ENCODE measurements around the gene SERTAD3.
A peak's percentile ranks its signal among the peaks of the same experiment; 100 is the strongest.
"Not testable (repeated sequence)": the region's sequence is repeated elsewhere in the genome, so short reads cannot be mapped to it uniquely, and the experiment has no call there.

The SERTAD3 gene, protein sequence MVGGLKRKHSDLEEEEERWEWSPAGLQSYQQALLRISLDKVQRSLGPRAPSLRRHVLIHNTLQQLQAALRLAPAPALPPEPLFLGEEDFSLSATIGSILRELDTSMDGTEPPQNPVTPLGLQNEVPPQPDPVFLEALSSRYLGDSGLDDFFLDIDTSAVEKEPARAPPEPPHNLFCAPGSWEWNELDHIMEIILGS

DNA sequence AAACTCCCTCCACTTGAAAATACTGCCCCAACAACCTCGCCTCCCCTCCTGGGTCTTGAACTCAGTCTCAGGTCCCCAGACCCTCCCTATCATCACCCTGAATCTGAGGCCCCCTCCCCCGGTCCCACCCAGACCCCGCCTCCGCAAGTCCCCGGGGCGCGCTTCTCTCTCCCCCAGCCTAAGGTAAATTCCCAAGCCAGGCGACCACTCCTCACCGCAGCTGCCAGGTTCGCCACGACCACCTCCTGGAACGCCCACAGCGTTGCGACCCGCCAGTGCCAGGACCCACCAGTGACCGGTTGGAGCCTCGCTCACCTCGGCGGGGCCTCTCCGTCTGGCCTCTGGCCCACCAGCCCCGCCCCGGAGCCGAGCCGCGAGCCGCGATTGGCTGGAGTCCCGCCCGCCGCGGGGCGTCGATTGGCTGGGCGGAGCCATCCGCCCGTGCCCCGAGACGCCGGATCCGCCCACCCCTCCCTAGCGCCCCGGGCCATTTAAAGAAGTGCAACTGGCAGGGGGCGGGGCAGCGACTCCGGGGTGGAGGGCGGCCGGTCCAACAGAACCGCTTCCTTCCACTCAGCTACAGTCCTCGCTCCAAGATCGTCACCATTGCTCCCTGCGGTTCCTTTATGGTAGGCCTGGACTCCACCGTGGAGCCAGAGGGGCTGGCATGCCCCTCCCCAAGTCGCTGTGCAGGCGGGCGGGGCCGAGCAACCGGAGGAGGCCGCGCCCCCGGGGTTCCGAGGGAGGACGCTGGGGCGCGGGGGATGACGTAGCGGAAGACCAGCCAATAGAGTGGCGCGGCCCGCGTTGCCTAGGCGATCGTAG, at the start of gene SERTAD3:
Gene SERTAD3, minus strand, starts transcription at position 336 of the 825 bp plus-strand sequence. CDS start 2,255 bp downstream, outside the sequence.
- peak; percentile 82 to 99 (median 96) for DNase-seq

DNA sequence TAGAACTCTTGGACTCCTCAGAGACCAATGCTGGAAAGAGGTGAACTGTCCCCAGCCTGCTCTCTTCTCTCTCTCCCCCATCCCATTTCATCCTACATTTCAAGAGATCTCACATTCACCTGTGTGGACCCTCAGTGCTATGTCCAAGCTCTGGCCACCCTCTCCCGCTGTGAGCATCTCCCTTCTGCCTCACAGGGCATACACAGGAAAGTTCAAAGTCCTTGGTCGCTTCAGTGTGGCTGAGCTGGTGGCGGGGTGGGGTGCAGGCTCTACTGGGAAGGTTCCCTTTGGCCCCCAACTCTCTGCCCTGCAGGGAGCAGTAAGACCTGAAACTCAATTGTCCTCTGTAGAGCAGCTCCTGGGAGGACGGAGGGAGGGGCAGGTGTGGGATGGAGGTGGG, 49.6 kb upstream of the SERTAD3 start:
- no peak for DNase-seq

DNA sequence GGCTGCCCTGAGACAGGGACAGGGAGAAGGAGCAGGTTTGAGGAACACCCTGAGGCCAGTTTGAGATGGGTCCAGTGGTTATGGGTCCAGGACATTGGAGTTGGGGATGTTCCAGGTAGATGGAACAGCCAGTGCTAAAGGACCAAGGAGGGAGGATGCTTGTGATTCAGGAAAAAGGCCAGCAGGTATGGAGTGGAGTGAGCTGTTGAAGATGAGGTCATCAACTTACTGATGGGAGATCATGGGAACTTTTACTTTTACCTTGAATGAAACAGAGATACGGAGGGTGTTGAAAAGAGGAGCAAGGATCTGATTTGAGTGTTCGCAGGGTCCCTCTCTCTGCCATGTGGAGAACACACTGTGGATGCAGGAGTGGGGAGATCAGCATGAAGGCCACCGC, 48.1 kb upstream of the SERTAD3 start:
- DNase-seq, result no peak

DNA sequence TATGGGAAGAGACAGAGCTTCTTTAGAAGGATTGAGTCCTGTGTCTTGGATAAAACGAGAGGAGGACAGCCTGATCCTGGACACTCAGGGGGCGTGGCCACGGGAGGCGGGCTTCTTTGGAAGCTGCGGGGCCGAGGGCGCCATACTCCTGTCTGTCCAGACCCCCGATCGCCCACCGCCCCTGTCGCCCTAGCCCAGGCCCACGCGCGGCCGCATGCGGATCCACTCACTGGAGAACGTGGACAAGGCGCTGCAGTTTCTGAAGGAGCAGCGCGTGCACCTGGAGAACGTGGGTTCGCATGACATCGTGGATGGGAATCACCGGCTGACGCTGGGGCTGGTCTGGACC, 45.7 kb upstream of the SERTAD3 start:
- no peak for DNase-seq

DNA sequence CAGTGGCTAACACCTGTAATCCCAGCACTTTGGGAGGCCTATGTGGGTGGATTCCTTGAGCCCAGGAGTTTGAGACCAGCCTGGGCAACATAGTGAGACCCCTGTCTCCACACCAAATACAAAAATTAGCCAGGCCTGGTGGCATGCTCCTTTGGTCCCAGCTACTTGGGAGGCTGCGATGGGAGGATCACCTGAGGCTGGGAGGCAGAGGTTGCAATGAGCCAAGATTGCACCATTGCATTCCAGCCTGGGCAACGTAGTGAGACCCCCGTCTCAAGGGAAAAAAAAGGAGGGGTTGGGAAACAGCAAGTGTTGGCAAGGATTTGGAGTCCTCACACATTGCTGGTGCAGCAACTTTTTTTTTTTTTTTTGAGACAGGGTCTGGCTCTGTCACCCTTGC, 41.9 kb upstream of the SERTAD3 start:
- no peak for DNase-seq

DNA sequence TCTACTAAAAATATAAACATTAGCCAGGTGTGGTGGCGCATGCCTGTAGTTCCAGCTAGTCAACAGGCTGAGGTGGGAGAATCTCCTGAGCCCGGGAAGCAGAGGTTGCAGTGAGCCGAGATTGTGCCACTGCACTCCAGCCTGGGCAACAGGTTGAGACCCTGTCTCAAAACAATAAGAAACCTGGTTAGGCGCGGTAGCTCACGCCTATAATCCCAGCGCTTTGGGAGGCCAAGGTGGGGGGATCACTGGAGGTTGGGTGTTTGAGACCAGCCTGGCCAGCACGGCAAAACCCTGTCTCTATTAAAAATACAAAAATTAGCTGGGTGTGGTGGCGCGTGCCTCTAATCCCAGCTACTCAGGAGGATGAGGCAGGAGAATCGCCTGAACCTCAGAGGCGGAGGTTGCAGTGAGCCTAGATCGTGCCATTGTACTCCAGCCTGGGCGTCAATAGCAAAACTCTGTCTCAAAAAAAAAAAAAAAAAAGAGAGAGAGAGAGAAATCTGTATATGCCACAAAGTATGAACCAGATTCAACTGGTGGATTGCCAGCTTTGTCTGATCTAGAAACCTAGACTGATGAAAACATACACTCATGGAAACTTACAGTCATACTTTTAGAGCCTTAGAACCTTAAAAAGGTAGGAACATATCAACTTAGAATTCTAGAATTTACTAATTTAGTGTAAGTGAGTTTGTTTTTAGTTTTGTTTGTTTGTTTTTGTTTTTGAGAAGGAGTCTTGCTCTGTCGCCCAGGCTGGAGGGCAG, 31.9 kb upstream of the SERTAD3 start:
- DNase-seq, result not testable (repeated sequence)

DNA sequence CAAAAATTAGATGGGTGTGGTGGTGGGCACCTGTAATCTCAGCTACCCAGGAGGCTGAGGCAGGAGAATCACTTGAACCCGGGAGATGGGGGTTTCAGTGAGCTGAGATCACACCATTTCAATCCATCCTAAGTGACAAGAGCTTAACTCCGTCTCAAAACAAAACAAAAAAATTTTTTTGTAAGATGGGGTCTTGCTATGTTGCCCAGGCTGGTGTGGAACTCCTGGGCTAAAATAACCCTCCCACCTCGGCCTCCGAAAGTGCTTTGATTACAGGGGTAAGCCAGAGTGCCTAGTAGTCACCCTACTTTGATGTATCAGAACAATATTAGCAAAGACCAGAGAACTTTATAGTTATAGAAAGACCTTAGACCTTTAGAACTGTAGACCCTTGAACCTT, 30.6 kb upstream of the SERTAD3 start:
- no peak for DNase-seq

DNA sequence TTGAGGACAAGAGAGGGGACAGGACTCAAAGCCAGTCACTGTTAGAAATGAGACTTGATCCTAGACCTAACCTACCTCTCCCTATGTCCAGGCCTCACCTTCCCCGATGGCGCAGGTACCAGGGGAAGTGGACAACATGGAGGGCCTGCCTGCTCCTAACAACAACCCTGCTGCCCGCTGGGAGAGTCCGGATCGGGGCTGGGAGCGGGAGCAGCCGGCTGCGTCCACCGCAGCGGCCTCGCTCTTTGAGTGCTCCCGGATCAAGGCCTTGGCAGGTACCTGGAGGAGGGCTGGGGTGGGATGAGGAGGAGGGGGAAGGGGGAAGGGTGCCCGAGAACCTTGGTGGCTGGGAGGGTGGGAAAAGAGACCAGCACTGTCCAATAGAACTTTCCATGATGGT, 28.4 kb upstream of the SERTAD3 start:
- DNase-seq, result no peak

DNA sequence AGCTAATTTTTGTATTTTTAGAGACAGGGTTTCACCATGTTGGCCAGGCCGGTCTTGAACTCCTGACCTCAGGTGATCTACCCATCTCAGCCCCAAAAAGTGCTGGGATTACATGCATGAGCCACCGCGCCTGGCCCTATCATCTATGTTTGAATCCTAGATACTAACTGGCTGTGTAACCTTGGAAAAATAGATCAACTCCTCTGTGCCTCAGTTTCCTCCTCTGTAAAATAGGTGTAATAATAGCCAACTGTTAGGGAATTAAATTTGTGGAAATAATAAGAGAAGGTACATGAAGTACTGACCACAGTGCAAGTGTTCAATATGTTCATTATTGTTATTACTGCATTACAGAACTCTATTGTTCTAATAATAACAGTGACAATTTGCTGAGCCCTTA, 27.0 kb upstream of the SERTAD3 start:
- no peak for DNase-seq

DNA sequence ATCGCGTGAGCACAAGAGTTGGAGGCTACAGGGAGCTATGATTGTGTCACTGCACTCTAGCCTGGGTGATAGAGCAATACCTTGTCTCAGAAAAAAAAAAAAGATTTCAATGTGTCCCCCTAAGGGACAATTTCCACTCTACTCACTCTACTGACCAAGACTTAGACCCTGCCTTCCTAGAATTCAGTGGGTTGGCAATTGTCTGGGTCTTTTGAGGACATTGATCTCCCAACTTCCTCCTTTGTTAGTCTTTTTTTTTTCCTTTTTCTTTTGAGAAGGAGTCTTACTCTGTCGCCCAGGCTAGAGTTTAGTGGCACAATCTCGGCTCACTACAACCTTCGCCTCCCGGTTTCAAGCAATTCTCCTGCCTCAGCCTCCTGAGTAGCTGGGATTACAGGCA, 24.9 kb upstream of the SERTAD3 start:
- DNase-seq, result no peak

DNA sequence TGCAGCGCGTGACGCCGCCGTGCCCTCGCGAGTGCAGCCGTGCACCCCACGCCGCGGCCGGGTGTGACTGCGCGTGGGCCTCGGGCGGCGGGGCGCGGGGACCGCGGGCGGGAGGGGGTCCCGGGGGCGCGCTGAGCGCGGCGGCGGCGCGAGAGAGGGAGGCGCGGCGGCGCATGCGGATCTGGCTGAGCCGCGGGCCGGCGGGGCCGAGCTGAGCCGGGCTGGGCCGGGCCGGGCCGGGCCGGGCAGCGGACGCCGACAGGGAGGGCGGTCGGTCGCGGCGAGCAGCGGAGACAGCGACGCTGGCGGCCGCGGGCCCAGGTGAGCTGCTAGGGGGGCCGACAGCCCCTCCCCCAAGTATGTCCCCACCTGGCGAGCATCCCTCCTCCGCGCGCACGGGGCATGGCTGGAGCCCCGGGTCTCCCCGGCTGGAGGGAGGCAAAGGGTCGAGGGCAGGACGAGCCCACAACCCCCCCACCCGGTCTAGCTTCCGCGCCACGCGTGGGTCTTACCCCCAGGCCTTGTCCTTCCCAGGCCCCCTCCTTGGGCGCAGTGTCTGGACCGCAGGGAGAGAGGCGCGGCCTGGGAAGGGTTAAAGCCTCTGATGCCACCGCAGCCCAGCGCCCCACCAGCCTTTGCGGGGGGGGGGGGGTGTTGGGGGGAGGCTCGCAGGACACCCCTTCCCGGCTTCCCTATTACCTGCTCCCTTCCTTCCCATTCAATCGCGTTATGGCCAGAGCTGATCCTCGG, 23.0 kb upstream of the SERTAD3 start, which contains the start of gene SPTBN4:
Gene SPTBN4, plus strand, starts transcription at position 17 of the 750 bp plus-strand sequence. CDS start 5,621 bp downstream, outside the sequence.
- peak in 11 of 56 donors; percentile 8 to 59 (median 30) for DNase-seq

DNA sequence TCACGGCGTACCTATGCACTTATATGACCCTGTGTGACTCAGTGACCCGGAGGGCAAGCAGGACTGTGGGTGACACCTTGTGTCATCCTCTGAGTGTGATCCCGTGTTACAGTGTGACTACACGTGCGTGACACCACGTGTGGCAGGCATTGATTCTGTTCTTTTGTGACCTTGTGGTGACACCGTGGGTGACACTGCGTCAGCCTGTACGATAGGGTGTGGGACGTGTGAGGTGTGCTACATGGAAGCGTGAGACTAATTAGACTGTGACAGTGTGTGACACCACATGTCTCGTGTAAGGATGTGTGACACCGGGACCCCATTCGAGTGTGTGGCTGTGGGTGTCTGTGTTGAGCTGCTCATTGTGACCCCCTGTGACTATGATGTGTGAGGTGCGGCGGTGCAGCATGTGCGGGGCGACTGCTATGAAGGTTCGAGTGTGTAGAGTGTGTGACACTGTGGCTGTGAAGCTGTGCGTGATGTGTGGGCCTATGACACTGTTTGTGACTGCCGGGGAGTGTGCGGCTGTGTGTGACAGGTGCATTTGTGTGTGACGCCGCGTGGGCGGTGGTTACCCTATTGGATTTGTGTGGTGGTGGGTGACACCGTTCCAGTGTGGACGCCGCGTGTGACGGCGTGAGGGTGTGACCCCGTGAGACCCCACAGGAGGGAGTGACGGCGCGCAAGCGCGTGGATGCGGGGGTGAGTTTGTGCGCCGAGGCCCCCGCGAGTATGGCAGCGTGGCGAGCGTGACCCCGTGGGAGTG, 22.3 kb upstream of the SERTAD3 start:
- peak in 36 of 56 donors; percentile 17 to 75 (median 45) for DNase-seq

DNA sequence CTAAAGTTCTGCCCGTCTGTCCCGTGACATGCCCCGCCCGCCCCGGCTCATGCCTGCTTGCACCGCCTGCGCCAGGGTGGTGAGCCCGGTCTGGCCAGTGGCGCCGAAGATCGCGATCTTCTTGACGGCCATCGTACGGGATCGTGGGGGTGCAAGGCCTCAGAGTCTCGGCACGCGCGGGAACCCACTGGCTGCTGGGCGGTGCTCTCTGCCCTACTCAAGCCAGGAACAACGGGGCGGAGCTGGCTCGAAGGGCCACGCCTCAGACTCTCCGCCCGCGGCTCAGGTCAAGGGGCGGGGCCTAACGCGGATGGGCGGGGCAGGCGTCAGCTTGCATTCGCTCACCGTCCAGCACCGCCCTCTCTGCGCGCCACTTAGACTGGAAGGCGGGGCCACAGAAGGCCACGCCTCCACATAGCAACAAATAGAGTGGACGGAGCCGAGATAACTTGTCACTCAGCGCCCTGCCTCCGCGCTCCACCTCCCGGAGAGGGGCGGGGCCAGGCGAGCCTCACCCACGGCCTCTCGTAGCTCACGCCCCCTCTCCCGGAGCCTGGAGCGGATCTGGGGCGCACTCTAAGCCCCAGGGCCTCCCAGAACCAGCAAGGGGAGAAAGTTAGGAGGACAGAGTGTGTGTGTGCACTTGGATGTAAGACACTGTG, 21.6 kb upstream of the SERTAD3 start, which contains the start of gene BLVRB:
Gene BLVRB, minus strand, starts transcription at position 189 of the 662 bp plus-strand sequence. Its CDS starts 57 bp downstream, at position 132.
- peak; percentile 81 to 100 (median 98) for DNase-seq

DNA sequence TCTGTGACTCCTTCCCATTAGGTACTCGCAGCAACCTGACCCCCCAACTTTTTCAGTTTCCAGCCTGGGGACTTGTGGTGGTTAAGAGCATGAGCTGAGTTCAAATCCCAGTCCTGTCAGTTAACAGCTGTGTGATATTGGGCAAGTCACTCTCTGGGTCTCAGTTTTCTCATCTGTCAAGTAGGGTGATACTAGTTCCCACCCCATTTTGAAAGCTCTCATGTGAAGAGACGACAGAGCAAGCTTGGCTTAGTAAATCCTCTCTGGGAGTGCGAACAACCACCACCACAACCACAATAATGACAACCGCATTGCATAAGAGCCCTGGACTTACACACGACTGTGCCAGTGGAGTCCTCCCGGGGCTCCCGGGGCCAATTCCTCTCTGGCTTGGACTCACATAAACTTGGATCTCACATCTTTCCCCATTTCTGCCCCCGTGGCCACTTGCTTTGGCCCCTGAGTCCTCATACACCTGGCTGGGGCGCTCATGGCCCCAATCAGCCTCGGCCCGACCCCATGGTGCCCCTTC, 21.0 kb upstream of the SERTAD3 start:
- DNase-seq, result peak in 2 of 56 donors; percentile 41 to 56

DNA sequence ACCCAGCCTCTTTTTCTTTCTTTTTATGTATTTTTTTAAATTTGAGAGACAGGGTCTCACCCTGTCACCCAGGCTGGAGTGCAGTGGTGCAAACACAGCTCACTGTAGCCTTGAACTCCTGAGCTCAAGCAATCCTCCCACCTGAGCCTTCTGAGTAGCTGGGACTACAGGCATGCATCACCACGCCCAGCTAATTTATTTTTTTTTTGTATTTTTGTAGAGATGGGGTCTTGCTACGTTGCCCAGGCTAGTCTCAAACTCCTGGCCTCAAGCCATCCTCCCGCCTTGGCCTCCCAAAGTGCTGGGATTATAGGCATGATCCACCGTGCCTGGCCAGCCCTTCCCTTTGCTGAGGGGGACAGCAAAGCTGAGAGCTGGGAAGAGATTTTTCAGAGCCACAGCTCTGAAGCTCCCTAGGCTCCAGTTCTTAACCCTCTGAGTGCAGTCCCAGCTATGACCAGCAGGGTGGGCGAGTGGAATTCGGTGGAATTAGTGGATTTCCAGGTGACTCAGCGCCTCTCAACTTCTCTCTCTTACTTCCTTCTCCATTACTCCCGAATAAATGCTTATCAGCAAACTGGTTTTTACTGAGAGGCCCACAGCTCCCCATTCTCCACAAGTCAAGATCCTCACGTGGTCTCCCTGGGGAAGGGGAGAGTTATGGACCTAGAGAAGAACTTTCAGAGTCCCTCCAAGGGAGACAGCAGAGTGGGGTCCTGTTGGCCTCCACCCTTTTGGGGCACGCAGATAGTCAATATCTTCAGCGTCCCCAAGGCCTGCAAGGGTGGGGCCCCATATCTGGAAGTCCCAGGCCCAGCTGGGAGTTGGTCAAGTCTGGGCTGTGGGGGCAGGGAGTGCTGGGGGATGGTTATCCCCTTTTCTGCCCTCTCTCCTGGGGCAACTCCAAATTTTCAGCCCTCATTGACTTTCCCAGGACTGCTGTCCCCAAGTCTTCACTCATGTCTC, 20.2 kb upstream of the SERTAD3 start:
- peak in 49 of 56 donors; percentile 4 to 85 (median 42) for DNase-seq

DNA sequence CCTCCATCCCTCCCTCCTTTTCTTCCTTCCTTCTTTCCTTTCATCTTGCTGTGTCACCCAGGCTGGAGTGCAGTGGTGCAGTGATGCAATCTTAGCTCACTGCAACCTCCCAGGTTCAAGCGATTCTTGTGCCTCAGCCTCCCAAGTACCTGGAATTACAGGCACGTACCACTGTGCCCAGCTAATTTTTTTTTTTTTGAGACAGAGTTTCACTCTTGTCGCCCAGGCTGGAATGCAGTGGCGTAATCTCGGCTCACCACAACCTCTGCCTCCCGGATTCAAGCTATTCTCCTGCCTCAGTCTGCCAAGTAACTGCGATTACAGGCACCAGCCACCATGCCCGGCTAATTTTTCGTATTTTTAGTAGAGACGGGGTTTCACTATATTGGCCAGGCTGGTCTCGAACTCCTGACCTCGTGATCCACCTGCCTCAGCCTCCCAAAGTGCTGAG, 19.5 kb upstream of the SERTAD3 start:
- DNase-seq, result not testable (repeated sequence)

DNA sequence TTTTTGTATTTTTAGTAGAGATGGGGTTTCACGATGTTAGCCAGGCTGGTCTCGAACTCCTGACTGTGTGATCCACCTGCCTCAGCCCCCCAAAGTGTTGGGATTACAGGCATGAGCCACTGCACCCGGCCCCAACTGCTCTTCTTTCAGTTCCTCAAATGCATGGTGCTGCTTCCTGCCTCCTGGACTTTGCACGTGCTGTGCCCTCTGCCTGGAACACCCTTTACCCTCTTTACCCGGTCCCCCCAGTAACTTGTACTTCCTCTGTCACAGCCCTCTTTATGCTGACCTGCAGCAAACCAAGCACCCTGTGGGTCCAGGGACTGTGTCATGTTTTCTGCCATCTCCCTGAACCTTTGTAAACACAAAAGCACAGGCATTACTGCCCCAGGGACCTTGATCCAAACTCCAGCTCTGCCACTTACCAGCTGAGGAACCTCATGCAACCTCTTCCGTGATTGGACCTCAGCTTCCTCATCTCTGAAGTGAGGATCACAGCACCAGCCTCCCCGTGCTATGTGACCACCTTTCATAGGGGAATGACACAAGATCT, 17.6 kb upstream of the SERTAD3 start:
- DNase-seq, result peak in 4 of 56 donors; percentile 1 to 15 (median 7)

DNA sequence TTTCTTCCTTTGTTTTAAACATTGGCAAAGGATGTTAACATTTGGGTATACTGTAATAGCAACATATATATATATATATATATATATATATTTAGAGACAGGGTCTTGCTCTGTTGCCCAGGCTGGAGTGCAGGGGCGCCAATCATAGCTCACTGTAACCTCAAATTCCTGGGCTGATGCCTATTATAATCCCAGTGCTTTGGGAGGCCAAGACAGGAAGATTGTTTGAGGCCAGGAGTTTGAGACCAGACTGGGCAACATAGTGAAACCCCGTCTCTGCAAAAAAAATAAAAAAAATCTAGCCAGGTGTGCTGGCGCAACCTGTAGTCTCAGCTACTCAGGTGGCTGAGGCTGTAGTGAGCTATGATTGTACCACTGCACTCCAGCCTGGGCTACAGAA, 16.1 kb upstream of the SERTAD3 start:
- DNase-seq, result no peak
